ENCODE results near the gene NNMT.
A peak's percentile ranks its signal among the peaks of the same experiment; 100 is the strongest.

Gene NNMT

GRCh38 chr11:114295676-114296604, at the start of gene NNMT:
Gene NNMT, plus strand, starts transcription at chr11:114296399. Its CDS starts 158 bp downstream, at chr11:114296557.
- no peak for DNase-seq

GRCh38 chr11:114247070-114247789, 49.0 kb upstream of the NNMT start:
- no peak for DNase-seq

- no peak for DNase-seq
Measured at GRCh38 chr11:114250180-114250579, 46.0 kb upstream of the NNMT start.

- no peak for DNase-seq
Measured at GRCh38 chr11:114250993-114251814, 45.0 kb upstream of the NNMT start.

- peak in 1 of 2 experiments; percentile 33 for DNase-seq
Measured at GRCh38 chr11:114251815-114252337, 44.3 kb upstream of the NNMT start.

GRCh38 chr11:114252767-114253166, 43.4 kb upstream of the NNMT start:
- no peak for DNase-seq

- DNase-seq = no peak
Measured at GRCh38 chr11:114253771-114254170, 42.4 kb upstream of the NNMT start.

- no peak for DNase-seq
Measured at GRCh38 chr11:114254571-114255146, 41.5 kb upstream of the NNMT start.

GRCh38 chr11:114255289-114255688, 40.9 kb upstream of the NNMT start:
- no peak for DNase-seq

GRCh38 chr11:114256176-114256966, 39.8 kb upstream of the NNMT start:
- DNase-seq = no peak

- no peak for DNase-seq
Measured at GRCh38 chr11:114256967-114257286, 39.3 kb upstream of the NNMT start.

- no peak for DNase-seq
Measured at GRCh38 chr11:114257621-114258558, 38.3 kb upstream of the NNMT start.

GRCh38 chr11:114258696-114259095, 37.5 kb upstream of the NNMT start:
- DNase-seq = no peak

GRCh38 chr11:114259124-114259526, 37.1 kb upstream of the NNMT start:
- peak; percentile 26 for DNase-seq

GRCh38 chr11:114259551-114259983, 36.6 kb upstream of the NNMT start:
- no peak for DNase-seq

GRCh38 chr11:114260077-114260476, 36.1 kb upstream of the NNMT start:
- DNase-seq = no peak

- DNase-seq = peak in 1 of 2 experiments; percentile 52
Measured at GRCh38 chr11:114260483-114260882, 35.7 kb upstream of the NNMT start.

GRCh38 chr11:114261791-114262190, 34.4 kb upstream of the NNMT start:
- DNase-seq = no peak

GRCh38 chr11:114262681-114263512, 33.3 kb upstream of the NNMT start:
- DNase-seq = peak; percentile 83 to 93

Data from NCI-H526 (cell line).